Measurements from ENCODE around the gene KCNA5. TPM values are rescaled to one million over a fixed set of nuclear protein-coding genes. Genes with fewer than 3 reads are reported as not detected.

KCNA5 gene
- total and polyA plus RNA-seq, 2 of the 13 experiments (the other 11 are each of a cell fraction or from before 2014, with no cell fraction given) = not detected

GRCh38 chr12:5073853-5074252, 30.2 kb downstream of the KCNA5 start:
- CTCF ChIA-PET (ENCODE audit: low intra/inter-chr PET ratio, low total read pairs) = no interaction called here
- no peak for DNase-seq (ENCODE audit: low spot score)

GRCh38 chr12:5076761-5077160, 33.1 kb downstream of the KCNA5 start:
- Histone ChIP-seq H3K4me2 (ENCODE audit: low read depth, low read length) (no peak overlapping the region), H3K9ac (ENCODE audit: insufficient read depth, low read depth, low read length) (no peak overlapping the region), H3K4me3 (replicated peaks in 1 of 3; ENCODE audit: insufficient read depth in 1 of 3, low read depth in 2 of 3, low read length in 3 of 3) (no peak overlapping the region), H4K20me1 (ENCODE audit: insufficient read depth, low read length) (no peaks in the 10 kb centered on the region), H3K9me3 (ENCODE audit: low read length) (no peaks in the 10 kb centered on the region), H3K79me2 (ENCODE audit: insufficient read depth, low read length) (no peaks in the 10 kb centered on the region), H3K27ac (ENCODE audit: extremely low read length, insufficient read depth, low read length) (no peak overlapping the region), H3K36me3 (replicated peaks in 1 of 2; ENCODE audit: control insufficient read depth in 1 of 2, insufficient read depth in 2 of 2, low read length in 2 of 2) (no peaks in the 10 kb centered on the region), H3K27me3 (ENCODE audit: control insufficient read depth in 1 of 2, insufficient read depth in 2 of 2, low read length in 2 of 2) (peaks cover 3 to 20% of the 10 kb centered on the region in 2 experiments; a peak in 3 of 5 replicates), H2AFZ (ENCODE audit: low read length) (no peak overlapping the region), H3K4me1 (ENCODE audit: insufficient read depth, low read length) (no peaks in the 10 kb centered on the region)
- in situ Hi-C loops (cut with HindIII; ENCODE audit: extremely low pct_ligation_motif_present, low pct_unique_long_range_greater_than_20kb) = no loop called here
- 0% methylated on average over 2 of the region's 4 CpGs for WGBS (ENCODE audit: low lambda C conversion rate)
- DNase-seq (ENCODE audit: low spot score) (no peak), ATAC-seq (no peak), FAIRE-seq (no peak)
- TF ChIP-seq ZBTB43 (CRISPR knock-in tag; conservative IDR thresholded peaks at IDR 0.05) = no peak
- TF ChIP-seq ZNF550 (CRISPR knock-in tag; IDR thresholded peaks at IDR 0.05; ENCODE audit: borderline replicate concordance) = no peak
- no peak for TF ChIP-seq STAT6 (CRISPR knock-in tag; IDR thresholded peaks at IDR 0.05; ENCODE audit: borderline replicate concordance)
- POLR2A ChIA-PET = no interaction called here
- CTCF ChIA-PET (ENCODE audit: low intra/inter-chr PET ratio, low total read pairs) = no interaction called here
- intact Hi-C loops (cut with micrococcal nuclease; ENCODE audit: unreplicated experiment) = no loop called here
- no TSS peak for BruUV-seq (replicated peaks)

More at GRCh38 chr12:5073853-5074252, 30.2 kb downstream of the KCNA5 start:
- intact Hi-C loops (cut with micrococcal nuclease; ENCODE audit: unreplicated experiment) (no loop called here), in situ Hi-C loops (cut with HindIII; ENCODE audit: extremely low pct_ligation_motif_present, low pct_unique_long_range_greater_than_20kb) (no loop called here)
- H3K27ac ChIP-seq (ENCODE audit: extremely low read length, insufficient read depth, low read length) = no peak overlapping the region
- peaks cover 3 to 15% of the 10 kb centered on the region in 2 experiments; a peak in 2 of 5 replicates for H3K27me3 ChIP-seq (ENCODE audit: control insufficient read depth in 1 of 2, insufficient read depth in 2 of 2, low read length in 2 of 2)
- H3K9me3 ChIP-seq (ENCODE audit: low read length) = no peaks in the 10 kb centered on the region
- no peak overlapping the region for H3K4me2 ChIP-seq (ENCODE audit: low read depth, low read length)
- POLR2A ChIA-PET = no interaction called here
- H2AFZ ChIP-seq (ENCODE audit: low read length) = no peak overlapping the region
- H4K20me1 ChIP-seq (ENCODE audit: insufficient read depth, low read length) = no peaks in the 10 kb centered on the region
- no CpG with 5 or more reads among the region's 1 CpG for WGBS (ENCODE audit: low lambda C conversion rate)
- no TSS peak for BruUV-seq (replicated peaks)
- no peak overlapping the region for H3K9ac ChIP-seq (ENCODE audit: insufficient read depth, low read depth, low read length)
- no peaks in the 10 kb centered on the region for H3K36me3 ChIP-seq (replicated peaks in 1 of 2; ENCODE audit: control insufficient read depth in 1 of 2, insufficient read depth in 2 of 2, low read length in 2 of 2)
- no peak for TF ChIP-seq ZNF773 (CRISPR knock-in tag; IDR thresholded peaks at IDR 0.05; ENCODE audit: borderline replicate concordance)
- 0 out of 2 replicates have a peak, but pooled peaks have one; percentile 6 for TF ChIP-seq CTCF (CRISPR knock-in tag; IDR thresholded peaks at IDR 0.05)
- no peak for FAIRE-seq
- ATAC-seq = no peak
- H3K4me1 ChIP-seq (ENCODE audit: insufficient read depth, low read length) = no peaks in the 10 kb centered on the region
- no peaks in the 10 kb centered on the region for H3K79me2 ChIP-seq (ENCODE audit: insufficient read depth, low read length)
- H3K4me3 ChIP-seq (replicated peaks in 1 of 3; ENCODE audit: insufficient read depth in 1 of 3, low read depth in 2 of 3, low read length in 3 of 3) = no peak overlapping the region

Measured in HepG2 (cell line).